Suprapubic skin (tissue), 4 donors: ENCODE results near the gene SERTAD1. TPM values are rescaled to one million over a fixed set of nuclear protein-coding genes. Genes with fewer than 3 reads are reported as not detected.

ENCODE experiments used
- DNase-seq, 2 donors: peaks; one replicate each; pipeline ENCODE4 v3.0.0-alpha.2; 2019; ENCODE audit warnings: low spot score in 2 of 2
- H3K27ac ChIP-seq: fragments of 200-600 bp; sonication (generic); one replicate; pipeline ENCODE4 v1.5.1; 2019
- H3K27me3 ChIP-seq: fragments of 200-600 bp; sonication (generic); one replicate; pipeline ENCODE4 v1.5.1; 2019
- H3K36me3 ChIP-seq: fragments of 200-600 bp; sonication (generic); one replicate; pipeline ENCODE4 v1.5.1; 2019
- H3K4me1 ChIP-seq: fragments of 200-600 bp; sonication (generic); one replicate; pipeline ENCODE4 v1.5.1; 2019
- H3K4me3 ChIP-seq: fragments of 200-600 bp; sonication (generic); one replicate; pipeline ENCODE4 v1.5.1; 2019; ENCODE audit warnings: mild to moderate bottlenecking
- H3K9me3 ChIP-seq: fragments of 200-600 bp; sonication (generic); one replicate; pipeline ENCODE4 v1.5.1; 2019
- CTCF ChIP-seq, 2 donors: fragments of 200-600 bp in 1 of 2; fragments of 450-650 bp in 1 of 2; sonication (generic) in 1 of 2; IDR thresholded peaks; one replicate each; pipeline ENCODE4 v1.5.1; 2016 to 2019; ENCODE audit warnings: antibody characterized with exemption in 2 of 2, mild to moderate bottlenecking in 1 of 2, moderate library complexity in 1 of 2
- EP300 ChIP-seq: sonication (generic); formaldehyde crosslinking; IDR thresholded peaks from one replicate; pipeline ENCODE4 v1.6.1; 2017; ENCODE audit warnings: antibody characterized with exemption
- POLR2A ChIP-seq, 2 donors: fragments of 450-650 bp; IDR thresholded peaks; one replicate each; pipeline ENCODE4 v1.6.1; 2017; ENCODE audit warnings: antibody characterized with exemption in 2 of 2, mild to moderate bottlenecking in 2 of 2, moderate library complexity in 2 of 2
- POLR2AphosphoS5 ChIP-seq, 3 donors: sonication (generic); formaldehyde crosslinking; IDR thresholded peaks; one replicate each; pipeline ENCODE4 v1.6.1; 2017; ENCODE audit warnings: antibody characterized with exemption in 3 of 3
- WGBS: methylation state at CpG from one replicate; pipeline ENCODE4 v1.1.5; 2018; 5-methylcytosine and 5-hydroxymethylcytosine counted together
- total RNA-seq, 4 donors: library from RNA; depleted of rRNA; stranded (reverse); fragments of >200 nt; gene quantifications; one replicate each; pipeline ENCODE4 v1.1.0, GENCODE V29; 2016

SERTAD1 gene
- total RNA-seq: 10 to 100 TPM in 3 of 4 donors, 1 to 10 TPM in 1; 8.5 to 33.9 (median 20.6) TPM

- WGBS: under 1% methylated on average over 35 of the region's 75 CpGs
- H3K4me3 ChIP-seq: peak within 1 kb of the TSS; percentile 73
- H3K27ac ChIP-seq: peak within 1 kb of the TSS; percentile 97
- TF ChIP-seq POLR2AphosphoS5 (IDR thresholded peaks at IDR 0.05) (peak; percentile 14 to 90 (median 31)), EP300 (no peak), CTCF (IDR thresholded peaks at IDR 0.05) (peak; percentile 60 to 76), POLR2A (IDR thresholded peaks at IDR 0.05) (peak; percentile 77 to 99)
- no peaks in the 10 kb centered on the region for H3K27me3 ChIP-seq
- peaks cover 44% of the 10 kb centered on the region for H3K4me1 ChIP-seq
- H3K9me3 ChIP-seq: no peaks in the 10 kb centered on the region
- peaks cover 10% of the 10 kb centered on the region for H3K36me3 ChIP-seq
- peak; percentile 100 for DNase-seq
Measured at GRCh38 chr19:40425450-40426287, at the start of gene SERTAD1. SERTAD1 (minus strand) TSS chr19:40425992; CDS start chr19:40423546, 2,446 bp downstream.

GRCh38 chr19:40474737-40475136 is 48.9 kb upstream of the SERTAD1 start:
- no peaks in the 10 kb centered on the region for H3K9me3 ChIP-seq
- no peak for DNase-seq
- H3K4me1 ChIP-seq: no peaks in the 10 kb centered on the region
- H3K36me3 ChIP-seq: no peaks in the 10 kb centered on the region
- no peaks in the 10 kb centered on the region for H3K27me3 ChIP-seq
- H3K27ac ChIP-seq: no peak overlapping the region
- 86% methylated on average over 4 of the region's 4 CpGs for WGBS
- H3K4me3 ChIP-seq: no peak overlapping the region
- TF ChIP-seq CTCF (IDR thresholded peaks at IDR 0.05) (no peak), POLR2A (IDR thresholded peaks at IDR 0.05) (no peak), POLR2AphosphoS5 (IDR thresholded peaks at IDR 0.05) (no peak), EP300 (no peak)

GRCh38 chr19:40472516-40472915 is 46.7 kb upstream of the SERTAD1 start:
- no peak for TF ChIP-seq POLR2AphosphoS5 (IDR thresholded peaks at IDR 0.05)
- no peak for TF ChIP-seq POLR2A (IDR thresholded peaks at IDR 0.05)
- TF ChIP-seq CTCF (IDR thresholded peaks at IDR 0.05): no peak
- TF ChIP-seq EP300: no peak
- 92% methylated on average over 6 of the region's 13 CpGs for WGBS

GRCh38 chr19:40471111-40471510 is 45.3 kb upstream of the SERTAD1 start:
- Histone ChIP-seq H3K27ac (no peak overlapping the region), H3K4me1 (peaks cover 13% of the 10 kb centered on the region), H3K4me3 (no peak overlapping the region), H3K36me3 (no peaks in the 10 kb centered on the region), H3K27me3 (no peaks in the 10 kb centered on the region), H3K9me3 (no peaks in the 10 kb centered on the region)
- no peak for TF ChIP-seq POLR2AphosphoS5 (IDR thresholded peaks at IDR 0.05)
- TF ChIP-seq CTCF (IDR thresholded peaks at IDR 0.05): no peak
- no peak for TF ChIP-seq POLR2A (IDR thresholded peaks at IDR 0.05)
- no peak for TF ChIP-seq EP300
- WGBS: 100% methylated on average over 3 of the region's 3 CpGs
- DNase-seq: no peak

More at GRCh38 chr19:40472516-40472915, 46.7 kb upstream of the SERTAD1 start:
- Histone ChIP-seq H3K27ac (no peak overlapping the region), H3K27me3 (no peaks in the 10 kb centered on the region), H3K4me3 (no peak overlapping the region), H3K36me3 (no peaks in the 10 kb centered on the region), H3K9me3 (no peaks in the 10 kb centered on the region), H3K4me1 (peaks cover under 1% of the 10 kb centered on the region)
- no peak for DNase-seq

- Histone ChIP-seq H3K4me1 (peaks cover 31% of the 10 kb centered on the region), H3K9me3 (no peaks in the 10 kb centered on the region), H3K27me3 (no peaks in the 10 kb centered on the region), H3K4me3 (no peak overlapping the region), H3K36me3 (no peaks in the 10 kb centered on the region), H3K27ac (no peak overlapping the region)
- no peak for DNase-seq
- TF ChIP-seq CTCF (IDR thresholded peaks at IDR 0.05) (no peak), POLR2A (IDR thresholded peaks at IDR 0.05) (no peak), POLR2AphosphoS5 (IDR thresholded peaks at IDR 0.05) (no peak)
- WGBS: 94% methylated on average over 6 of the region's 6 CpGs
Measured at GRCh38 chr19:40469011-40469410, 43.2 kb upstream of the SERTAD1 start.
